ENCODE results near the gene GRXCR2. TPM values are rescaled to one million over a fixed set of nuclear protein-coding genes. Genes with fewer than 3 reads are reported as not detected.

Gene GRXCR2
- total RNA-seq, 1 experiment from 2014 or later, result not detected

- Histone ChIP-seq H3K4me3 (replicated peaks in 1 of 2; ENCODE audit: low read depth in 1 of 2, low read length in 2 of 2) (no peak overlapping the region), H3K36me3 (ENCODE audit: control insufficient read depth in 1 of 2, insufficient read depth in 2 of 2, low read length in 2 of 2) (no peaks in the 10 kb centered on the region), H3K9me3 (ENCODE audit: control insufficient read depth in 1 of 2, insufficient read depth in 1 of 2, low read depth in 1 of 2, low read length in 2 of 2) (no peaks in the 10 kb centered on the region), H2AFZ (ENCODE audit: low read depth, low read length, poor library complexity, severe bottlenecking) (no peak overlapping the region), H3K27ac (ENCODE audit: low read depth, low read length) (no peak overlapping the region), H3K9me2 (ENCODE audit: insufficient read depth) (no peaks in the 10 kb centered on the region), H3K79me2 (ENCODE audit: insufficient read depth, low read length) (peaks cover 37% of the 10 kb centered on the region), H3K4me2 (ENCODE audit: low read length) (no peak overlapping the region), H3K4me1 (ENCODE audit: control insufficient read depth in 1 of 2, insufficient read depth in 2 of 2, low read length in 2 of 2) (peaks cover 15 to 22% of the 10 kb centered on the region in 2 experiments), H3K9ac (ENCODE audit: low read length) (no peak overlapping the region), H4K20me1 (ENCODE audit: insufficient read depth) (no peaks in the 10 kb centered on the region), H3K27me3 (ENCODE audit: insufficient read depth, low read length) (no peaks in the 10 kb centered on the region)
- BruUV-seq (replicated peaks), result no TSS peak
- TF ChIP-seq RAD21 (IDR thresholded peaks at IDR 0.05; ENCODE audit: low read depth) (no peak), SRF (IDR thresholded peaks at IDR 0.05; ENCODE audit: low read depth) (no peak), EGR1 (IDR thresholded peaks at IDR 0.05; ENCODE audit: low read depth) (no peak), POLR2A (IDR thresholded peaks at IDR 0.05; ENCODE audit: borderline replicate concordance, extremely low read depth, insufficient read depth, insufficient read length) (no peak), CTCF (IDR thresholded peaks at IDR 0.05 in 2 of 3, conservative IDR thresholded peaks at IDR 0.05 in 1 of 3; ENCODE audit: borderline replicate concordance in 1 of 3, insufficient read depth in 1 of 3, low read depth in 2 of 3, low read length in 2 of 3) (no peak), EZH2phosphoT487 (IDR thresholded peaks at IDR 0.05; ENCODE audit: borderline replicate concordance) (no peak), SP1 (IDR thresholded peaks at IDR 0.05; ENCODE audit: low read depth) (no peak)
- ChIA-PET POLR2A (no interaction called here), CTCF (interaction anchor here (1.1 to 1.3 kb wide), 3 partner anchors 18 to 151 kb away, joined by 3 to 4 read pairs (median 3); no protein-coding TSS in a partner anchor), RAD21 (ENCODE audit: low non-redundant PET in 1 of 2, low total read pairs in 2 of 2, uncharacterized antibody in 2 of 2, unreplicated experiment in 2 of 2) (no interaction called here)
- intact Hi-C loops (cut with micrococcal nuclease), result loop anchor here (5.0 to 10.0 kb wide), 3 partner anchors 105 to 1628 kb away; partner anchors contain the start of gene SH3RF2
- ATAC-seq, result no peak
- no peak for DNase-seq (ENCODE audit: low read depth, low spot score)
Observed at GRCh38 chr5:145829708-145830361, 43.0 kb downstream of the GRXCR2 start.

All from HCT116 (cell line).